GM19239 (cell line): ENCODE results near the gene TMCC1.
"Not testable (repeated sequence)": the region's sequence is repeated elsewhere in the genome, so short reads cannot be mapped to it uniquely, and the experiment has no call there.

Source experiments
- DNase-seq: peaks from one replicate; pipeline ENCODE4 v3.0.0; 2011; ENCODE audit warnings: low spot score; ENCODE audit not compliant: insufficient read length
- FAIRE-seq: peaks from 2 replicates; lab custom pipeline; 2011; peaks lifted over from hg19 to GRCh38; lab: Jason Lieb, UNC

Gene TMCC1

DNA sequence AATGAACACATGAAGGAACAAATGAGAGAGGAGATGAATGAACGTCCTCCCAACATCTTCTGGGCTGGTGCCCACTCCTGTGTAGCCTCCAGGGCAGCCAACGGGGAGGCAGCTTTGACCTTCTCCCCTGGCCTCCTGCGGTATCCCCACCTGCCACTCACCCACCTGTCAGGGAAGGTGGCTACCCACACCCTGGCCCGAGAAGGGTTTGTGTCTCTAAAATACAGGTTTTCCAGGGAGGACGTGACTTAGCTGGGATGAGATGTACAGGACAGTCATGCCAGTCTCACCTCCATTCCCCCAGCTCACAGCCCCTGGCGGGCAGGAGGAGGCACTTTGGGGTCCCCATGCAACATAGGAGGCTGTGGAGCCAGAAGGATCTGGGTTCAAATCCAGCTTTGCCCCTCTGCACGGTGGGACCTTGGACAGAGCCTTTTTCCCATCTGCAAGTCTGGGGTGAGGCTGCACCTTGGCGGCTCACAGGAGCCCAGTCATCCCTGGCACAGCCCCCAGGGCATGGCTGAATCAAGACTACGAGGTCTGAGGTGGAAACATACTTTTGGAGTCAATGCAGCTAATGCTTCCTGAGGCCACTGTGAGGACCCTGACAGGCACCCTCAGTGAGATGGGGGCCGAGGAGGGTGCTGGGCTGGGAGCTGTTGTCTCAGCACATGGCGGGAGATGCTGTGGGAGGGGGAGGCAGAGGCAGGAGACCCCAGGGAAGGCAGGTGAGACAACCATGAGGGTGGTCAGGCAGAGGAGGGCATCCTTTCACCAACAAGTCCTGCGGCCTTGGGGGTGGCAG lies 275.9 kb downstream of the TMCC1 start:
- DNase-seq (no peak), FAIRE-seq (no peak)

- DNase-seq, result no peak
- FAIRE-seq, result no peak
These were observed 276.8 kb downstream of the TMCC1 start for GRCh38 chr3:129616713-129617112.

DNA sequence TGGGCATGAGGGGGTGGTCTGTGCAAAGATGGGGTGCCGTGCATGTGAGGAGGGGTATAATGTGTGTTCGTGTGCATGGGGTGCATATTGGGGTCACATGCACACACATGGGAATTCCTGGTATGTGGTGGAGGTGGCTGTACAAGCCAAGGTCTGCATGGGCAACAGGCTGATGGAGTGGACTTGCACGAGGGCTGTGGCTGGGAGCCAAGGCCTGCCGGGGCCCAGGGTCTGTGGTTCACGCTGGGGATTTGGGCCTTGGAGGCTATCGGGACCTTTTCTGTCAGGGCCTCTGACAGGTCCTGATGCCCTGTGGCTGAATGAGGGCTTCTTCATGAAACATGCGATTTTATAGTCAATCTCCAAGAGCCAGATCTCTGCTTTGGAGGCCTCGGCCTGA lies 277.2 kb downstream of the TMCC1 start:
- no peak for DNase-seq
- no peak for FAIRE-seq

DNA sequence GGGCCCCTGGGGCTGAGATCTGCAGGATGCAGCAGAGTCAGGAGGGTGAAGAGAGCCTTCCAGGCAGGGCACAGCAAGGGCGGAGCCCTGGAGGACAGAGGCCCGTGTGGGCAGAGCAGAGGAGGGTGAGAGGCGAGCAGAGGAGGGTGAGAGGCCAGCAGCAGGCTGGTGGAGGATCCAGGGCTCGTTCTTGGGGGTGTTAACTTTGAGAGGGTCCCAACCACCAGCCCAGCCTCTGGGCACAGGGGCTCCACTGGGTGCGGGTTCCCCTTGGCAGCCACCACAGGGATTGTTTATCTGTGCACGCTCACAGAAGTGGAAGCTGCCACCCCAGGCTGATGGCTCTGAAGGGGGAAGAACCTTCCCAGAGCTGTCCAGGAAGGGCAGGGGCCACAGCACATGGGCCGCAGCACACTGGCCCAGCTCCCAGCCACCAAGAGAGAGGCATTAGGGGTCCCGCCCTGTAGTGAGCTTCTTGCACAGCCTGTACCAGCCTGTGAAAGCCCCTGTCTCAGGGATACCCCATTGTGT lies 277.7 kb downstream of the TMCC1 start:
- DNase-seq (no peak), FAIRE-seq (no peak)

- FAIRE-seq, result no peak
These were observed 278.6 kb downstream of the TMCC1 start for GRCh38 chr3:129614927-129615363.

DNA sequence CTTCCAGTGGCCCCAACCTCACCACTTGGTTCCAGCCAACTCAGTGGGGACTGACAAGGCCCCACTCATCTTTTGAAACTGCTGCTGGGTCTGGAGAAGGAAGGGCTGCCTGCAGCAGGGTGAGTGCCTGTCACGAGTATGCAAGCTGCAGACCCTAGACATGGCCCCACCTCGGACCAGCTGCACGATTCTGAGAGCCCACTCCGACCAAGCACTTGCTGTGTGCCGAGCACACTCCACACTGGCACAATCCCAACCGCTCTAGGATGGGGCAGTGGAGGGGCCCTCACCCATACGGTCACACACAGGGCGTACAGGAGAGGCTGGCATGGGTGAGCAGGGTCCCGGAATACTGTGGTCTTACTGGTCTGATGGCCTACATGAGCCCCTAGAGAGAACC lies 279.1 kb downstream of the TMCC1 start:
- no peak for DNase-seq
- FAIRE-seq, result no peak

More at GRCh38 chr3:129614927-129615363, 278.6 kb downstream of the TMCC1 start:
- DNase-seq, result no peak

- FAIRE-seq (no peak), DNase-seq (no peak)
These were observed 280.2 kb downstream of the TMCC1 start for GRCh38 chr3:129613367-129613740.

DNA sequence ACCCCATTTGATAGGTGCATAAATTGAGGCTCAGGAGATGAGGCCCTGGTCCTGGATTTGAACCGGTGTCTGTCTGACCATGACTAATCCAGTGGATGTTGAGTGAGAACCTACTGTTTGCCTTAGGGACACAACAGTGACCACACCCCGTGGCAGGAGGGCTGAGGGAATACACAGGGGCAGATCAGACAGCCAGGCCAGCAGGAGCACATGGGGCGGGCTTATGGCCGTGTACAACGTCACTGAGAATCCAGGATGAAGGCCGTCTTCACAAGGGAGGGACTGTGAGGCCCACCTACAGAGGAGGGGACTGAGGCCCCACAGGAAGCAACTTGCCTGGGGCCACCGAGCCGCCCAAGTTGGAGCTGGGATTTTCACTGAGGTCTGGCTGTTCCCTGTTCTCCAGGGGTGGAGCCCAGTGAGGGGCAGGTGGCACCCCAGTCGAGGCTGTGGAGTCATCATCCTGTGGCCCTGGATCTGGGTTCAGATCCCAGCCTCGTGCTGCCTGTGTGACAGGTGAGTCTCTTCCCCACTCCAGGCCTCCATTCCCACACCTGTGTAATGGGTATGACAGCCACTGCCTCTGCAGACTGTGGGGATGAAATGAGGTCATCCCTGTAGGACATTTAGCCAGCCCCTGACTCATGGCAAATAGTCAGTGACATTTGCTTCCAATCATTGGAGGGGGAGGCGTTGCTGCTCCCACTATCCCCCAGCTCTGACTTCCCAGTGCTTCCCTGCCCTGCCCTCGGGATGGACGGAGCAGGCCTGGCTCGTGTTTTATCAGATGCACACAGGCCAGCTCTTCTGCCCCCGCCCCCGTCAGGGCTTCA lies 280.8 kb downstream of the TMCC1 start:
- FAIRE-seq (no peak), DNase-seq (no peak)

DNA sequence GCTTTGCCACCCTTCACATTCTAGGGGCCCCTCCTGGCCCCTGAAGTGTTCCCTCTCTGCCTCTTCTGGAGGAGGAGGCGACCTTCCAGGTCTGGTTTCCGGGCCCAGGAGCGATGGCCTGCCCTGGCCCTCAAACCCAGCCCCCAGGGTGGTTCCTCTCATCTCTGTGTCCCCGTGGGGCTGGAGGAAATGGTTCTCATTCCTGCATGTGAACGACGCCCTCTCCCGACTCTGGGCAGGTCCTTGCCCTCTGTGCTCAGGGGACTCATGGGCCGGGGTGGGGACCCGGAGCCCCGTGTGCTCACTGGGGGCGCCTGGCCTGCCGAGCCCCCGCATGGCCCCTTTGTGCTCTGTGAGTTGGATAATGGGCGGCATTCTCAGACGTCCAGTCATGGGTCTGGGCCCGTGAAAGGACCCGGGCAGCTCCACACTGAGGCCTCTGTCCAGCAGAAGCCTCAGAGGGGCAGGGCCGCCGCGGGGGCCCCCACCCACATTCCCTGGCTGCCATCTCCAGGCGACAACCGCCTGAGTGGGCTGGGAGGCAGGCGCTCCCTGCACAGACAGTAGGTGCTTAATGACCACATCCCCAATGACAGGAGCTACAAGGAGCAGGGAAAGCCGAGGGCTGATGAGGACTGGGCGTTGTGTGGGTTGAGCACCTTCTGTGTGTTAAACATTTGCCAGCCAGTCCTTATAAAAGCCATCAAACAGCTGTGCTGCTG lies 281.5 kb downstream of the TMCC1 start:
- DNase-seq (no peak), FAIRE-seq (no peak)

DNA sequence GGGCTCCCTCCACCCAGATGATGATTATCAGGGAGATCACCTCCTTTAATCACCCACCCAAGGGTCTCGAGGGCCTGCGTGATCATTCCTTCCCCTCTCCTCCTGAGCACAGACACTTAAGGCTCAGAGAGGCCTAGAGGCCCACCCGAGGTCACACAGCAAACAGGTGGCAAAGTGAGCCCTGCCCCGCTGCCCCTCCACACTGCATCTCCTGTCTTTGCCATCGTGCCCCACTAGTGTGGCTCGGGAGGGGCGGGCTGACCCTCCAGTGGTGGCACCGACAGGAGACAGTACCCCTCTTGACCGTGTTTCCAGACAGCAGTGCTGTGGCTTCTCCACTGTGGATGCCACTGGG lies 282.1 kb downstream of the TMCC1 start:
- no peak for DNase-seq
- FAIRE-seq, result no peak

- FAIRE-seq, result not testable (repeated sequence)
These were observed 282.6 kb downstream of the TMCC1 start for GRCh38 chr3:129610794-129611445.

DNA sequence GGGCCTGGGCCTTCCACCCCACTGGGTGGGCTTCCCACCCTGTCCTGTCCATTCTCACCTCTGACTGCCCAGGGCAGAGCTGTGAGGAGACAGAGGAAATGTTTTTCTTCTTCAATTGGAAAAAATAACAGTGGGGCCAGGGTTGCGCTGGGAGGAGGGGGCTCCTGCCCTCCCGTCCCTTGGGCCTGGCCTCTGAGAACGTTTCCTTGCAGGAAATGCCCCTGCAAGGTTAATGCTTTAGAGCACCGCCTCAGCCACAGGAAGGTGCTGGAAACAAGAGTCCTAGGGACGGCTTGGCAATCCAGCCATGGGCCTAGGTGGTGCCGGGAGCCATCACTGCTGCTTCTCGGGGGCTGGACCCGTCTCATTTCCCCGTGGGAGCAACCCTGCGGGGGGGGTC lies 283.2 kb downstream of the TMCC1 start:
- FAIRE-seq (no peak), DNase-seq (no peak)

More at GRCh38 chr3:129610794-129611445, 282.6 kb downstream of the TMCC1 start:
- DNase-seq, result not testable (repeated sequence)

- FAIRE-seq (no peak), DNase-seq (no peak)
These were observed 283.8 kb downstream of the TMCC1 start for GRCh38 chr3:129609591-129610182.

DNA sequence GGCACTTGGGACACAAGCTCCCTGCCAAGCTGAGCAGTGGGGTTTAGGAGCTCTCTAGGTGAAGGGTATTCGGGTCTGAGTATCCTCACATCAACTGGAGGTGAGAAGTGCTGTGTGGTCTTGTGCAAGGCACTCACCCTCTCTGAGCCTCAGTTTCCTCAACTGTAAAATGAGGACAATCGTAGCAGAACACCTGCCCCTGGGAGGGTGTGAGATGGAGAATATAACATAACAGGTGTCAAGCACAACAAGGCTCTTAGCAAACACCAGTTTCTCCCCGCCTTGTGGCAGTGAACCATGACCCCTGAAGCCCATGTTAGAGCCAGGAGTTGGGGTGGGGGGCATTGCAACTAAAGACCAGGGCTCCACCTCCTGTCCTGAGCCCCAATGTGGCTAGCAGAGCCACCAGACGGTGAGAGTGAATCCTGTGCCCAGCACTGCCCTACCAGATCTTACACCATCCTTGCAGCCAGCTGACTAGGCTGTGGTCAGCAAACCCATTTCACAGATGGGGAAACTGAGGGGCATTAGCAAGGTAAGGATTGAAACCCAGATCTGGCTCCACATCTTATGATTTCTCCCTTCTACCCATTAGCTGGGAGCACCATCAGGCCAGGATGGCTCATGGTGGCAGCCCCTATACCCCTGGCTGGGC lies 284.4 kb downstream of the TMCC1 start:
- no peak for FAIRE-seq
- DNase-seq, result no peak

DNA sequence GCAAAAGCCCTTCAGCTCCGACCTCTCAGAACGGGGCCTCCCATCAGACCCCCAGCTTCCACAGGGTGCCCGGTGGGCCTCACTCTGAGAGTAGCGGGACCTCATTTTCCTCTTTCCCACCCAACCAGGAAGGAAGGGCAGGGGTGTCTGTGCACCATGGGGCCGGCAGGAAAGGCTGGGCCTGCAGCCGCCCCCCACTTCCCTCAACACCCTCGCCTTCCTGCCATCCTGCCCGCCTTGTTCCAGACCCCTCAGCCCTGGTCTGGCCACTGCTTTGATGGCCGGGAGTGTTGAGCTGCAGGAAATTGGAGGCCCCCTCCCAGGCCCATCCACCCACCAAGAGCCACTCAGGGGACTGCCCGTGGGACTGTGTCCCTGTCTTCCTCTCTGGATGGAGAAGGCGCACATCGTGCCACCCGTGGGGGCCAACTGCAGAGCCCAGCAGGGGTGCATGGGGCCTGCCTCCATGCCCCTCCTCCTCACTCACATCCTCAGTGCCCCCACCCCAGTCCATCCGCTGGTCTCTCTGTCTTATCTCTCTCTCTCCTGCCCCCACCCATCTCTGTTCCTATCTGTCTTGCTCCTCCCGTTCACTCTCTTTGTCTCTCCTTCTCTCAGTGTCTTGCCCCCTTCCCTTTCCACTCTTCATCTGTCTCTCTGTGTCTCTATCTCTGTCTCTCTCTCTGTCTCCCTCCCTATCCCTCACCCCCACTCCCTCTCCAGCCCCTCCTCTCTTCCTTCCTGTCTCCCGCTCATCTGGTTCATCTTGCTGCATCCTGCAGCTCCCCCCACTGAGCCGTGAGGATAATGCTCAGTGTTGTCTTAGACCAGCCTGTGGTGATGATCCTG lies 285.2 kb downstream of the TMCC1 start:
- FAIRE-seq (no peak), DNase-seq (no peak)

- FAIRE-seq, result no peak
- DNase-seq, result no peak
These were observed 286.0 kb downstream of the TMCC1 start for GRCh38 chr3:129607391-129608068.

- FAIRE-seq (no peak), DNase-seq (peak; percentile 64)
These were observed 286.7 kb downstream of the TMCC1 start, which contains the start of gene PLXND1 for GRCh38 chr3:129606636-129607390. Gene PLXND1 (minus strand): TSS chr3:129606676. CDS start chr3:129606639, 37 bp downstream.
